Chondrocyte (in vitro differentiated cells): ENCODE measurements around the gene DCST1. TPM values are rescaled to one million over a fixed set of nuclear protein-coding genes. Genes with fewer than 3 reads are reported as not detected.

Experiments used
- DNase-seq: peaks from one replicate; pipeline ENCODE4 v3.0.0; 2021; ENCODE audit warnings: mixed read lengths, low spot score
- H3K27ac Mint-ChIP-seq: one replicate; pipeline ENCODE4 v1.8.0; 2021; ENCODE audit warnings: mild to moderate bottlenecking, moderate library complexity, mixed read lengths; ENCODE audit not compliant: unreplicated experiment
- H3K27me3 Mint-ChIP-seq: 2 replicates; pipeline ENCODE4 v1.8.0; 2021; ENCODE audit warnings: low read depth, mixed read lengths
- H3K36me3 Mint-ChIP-seq: 2 replicates; pipeline ENCODE4 v1.8.0; 2021; ENCODE audit warnings: low read depth, mixed read lengths
- H3K4me1 Mint-ChIP-seq: 2 replicates; pipeline ENCODE4 v1.8.0; 2021; ENCODE audit warnings: low read depth, mild to moderate bottlenecking, mixed read lengths
- H3K4me3 Mint-ChIP-seq: one replicate; pipeline ENCODE4 v1.8.0; 2021; ENCODE audit warnings: mild to moderate bottlenecking, moderate library complexity, mixed read lengths; ENCODE audit not compliant: unreplicated experiment
- H3K9me3 Mint-ChIP-seq: 2 replicates; pipeline ENCODE4 v1.8.0; 2021; ENCODE audit warnings: low read depth, mixed read lengths
- total RNA-seq: library from RNA; stranded (reverse); gene quantifications from 3 replicates; pipeline ENCODE4 v1.2.1, GENCODE V29; 2021
- TF ChIP-seq, protein P1 (sequence below): fragments of 200-600 bp; sonication (generic); IDR thresholded peaks from 2 replicates; pipeline ENCODE4 v1.5.0; 2021; ENCODE audit warnings: antibody characterized with exemption, mild to moderate bottlenecking, moderate library complexity

DCST1 gene
- total RNA-seq, 1 donor from 2014 or later = not detected

DNA sequence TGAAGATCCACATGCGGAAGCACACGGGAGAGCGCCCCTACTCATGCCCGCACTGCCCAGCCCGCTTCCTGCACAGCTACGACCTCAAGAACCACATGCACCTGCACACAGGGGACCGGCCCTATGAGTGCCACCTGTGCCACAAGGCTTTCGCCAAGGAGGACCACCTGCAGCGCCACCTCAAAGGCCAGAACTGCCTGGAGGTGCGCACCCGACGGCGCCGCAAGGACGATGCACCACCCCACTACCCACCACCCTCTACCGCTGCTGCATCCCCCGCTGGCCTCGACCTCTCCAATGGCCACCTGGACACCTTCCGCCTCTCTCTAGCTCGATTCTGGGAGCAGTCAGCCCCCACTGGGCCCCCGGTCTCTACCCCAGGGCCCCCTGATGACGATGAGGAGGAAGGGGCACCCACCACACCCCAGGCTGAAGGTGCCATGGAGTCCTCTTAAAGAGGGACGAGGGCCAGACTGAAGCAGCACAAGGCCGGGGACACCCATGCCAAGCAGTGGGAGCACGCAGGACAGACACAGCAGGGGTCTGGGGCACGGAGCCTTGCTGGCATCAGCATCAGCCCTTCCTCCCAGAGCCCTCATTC lies 17.3 kb upstream of the DCST1 start:
- peaks cover 15% of the 10 kb centered on the region for H3K4me1 Mint-ChIP-seq
- no peaks in the 10 kb centered on the region for H3K27me3 Mint-ChIP-seq
- H3K4me3 Mint-ChIP-seq = no peak overlapping the region
- TF ChIP-seq, protein P1, sequence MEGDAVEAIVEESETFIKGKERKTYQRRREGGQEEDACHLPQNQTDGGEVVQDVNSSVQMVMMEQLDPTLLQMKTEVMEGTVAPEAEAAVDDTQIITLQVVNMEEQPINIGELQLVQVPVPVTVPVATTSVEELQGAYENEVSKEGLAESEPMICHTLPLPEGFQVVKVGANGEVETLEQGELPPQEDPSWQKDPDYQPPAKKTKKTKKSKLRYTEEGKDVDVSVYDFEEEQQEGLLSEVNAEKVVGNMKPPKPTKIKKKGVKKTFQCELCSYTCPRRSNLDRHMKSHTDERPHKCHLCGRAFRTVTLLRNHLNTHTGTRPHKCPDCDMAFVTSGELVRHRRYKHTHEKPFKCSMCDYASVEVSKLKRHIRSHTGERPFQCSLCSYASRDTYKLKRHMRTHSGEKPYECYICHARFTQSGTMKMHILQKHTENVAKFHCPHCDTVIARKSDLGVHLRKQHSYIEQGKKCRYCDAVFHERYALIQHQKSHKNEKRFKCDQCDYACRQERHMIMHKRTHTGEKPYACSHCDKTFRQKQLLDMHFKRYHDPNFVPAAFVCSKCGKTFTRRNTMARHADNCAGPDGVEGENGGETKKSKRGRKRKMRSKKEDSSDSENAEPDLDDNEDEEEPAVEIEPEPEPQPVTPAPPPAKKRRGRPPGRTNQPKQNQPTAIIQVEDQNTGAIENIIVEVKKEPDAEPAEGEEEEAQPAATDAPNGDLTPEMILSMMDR = no peak
- no peak for DNase-seq
- H3K27ac Mint-ChIP-seq = peak overlapping the region; percentile 22
- H3K36me3 Mint-ChIP-seq = peaks cover 3% of the 10 kb centered on the region
- no peaks in the 10 kb centered on the region for H3K9me3 Mint-ChIP-seq

DNA sequence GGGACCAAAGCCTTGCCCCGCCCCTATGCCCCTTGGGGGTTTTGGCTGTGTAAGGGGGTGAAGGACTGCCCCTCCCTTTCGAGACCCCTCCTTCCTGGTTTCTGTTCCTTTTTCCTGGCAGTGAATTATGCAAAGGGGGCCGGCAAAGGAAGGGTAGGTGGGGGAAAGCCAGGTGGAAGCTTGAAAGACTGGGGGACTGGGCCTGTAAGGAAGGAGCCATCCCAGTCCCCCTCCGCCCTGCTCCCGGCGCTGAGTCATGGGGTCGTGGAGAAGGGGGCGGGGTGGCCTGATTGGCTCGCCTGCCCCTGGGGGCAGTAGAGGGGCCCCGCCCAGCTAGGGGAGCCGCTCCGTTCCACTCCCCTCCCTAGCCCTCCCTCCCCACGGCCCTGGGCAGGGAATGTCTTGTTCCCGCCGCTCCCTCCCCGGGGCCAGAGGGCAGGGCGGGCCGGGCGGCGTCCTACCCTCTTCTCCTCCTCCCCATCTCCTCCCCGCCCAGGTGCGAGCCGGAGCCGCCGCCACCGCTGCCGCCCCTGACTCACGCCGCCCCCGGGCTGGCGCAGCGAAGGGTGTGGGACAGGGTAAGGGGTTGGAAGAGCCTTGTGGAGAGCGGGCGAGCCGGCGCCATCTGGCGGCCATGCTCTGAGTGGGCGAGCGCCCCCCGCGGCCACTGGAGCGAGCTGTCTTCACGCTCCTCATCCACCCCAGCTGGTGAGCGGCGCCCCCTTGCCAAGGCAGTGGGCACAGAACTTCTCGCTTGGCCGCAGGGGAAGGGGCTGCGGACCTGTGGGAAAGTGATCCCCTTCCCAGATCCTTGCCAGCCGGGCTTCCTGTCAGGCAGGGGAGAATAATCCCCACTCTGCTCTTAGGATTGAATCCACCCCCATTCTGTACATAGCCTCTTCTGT lies 16.3 kb upstream of the DCST1 start:
- peak overlapping the region; percentile 56 for H3K4me3 Mint-ChIP-seq

DNA sequence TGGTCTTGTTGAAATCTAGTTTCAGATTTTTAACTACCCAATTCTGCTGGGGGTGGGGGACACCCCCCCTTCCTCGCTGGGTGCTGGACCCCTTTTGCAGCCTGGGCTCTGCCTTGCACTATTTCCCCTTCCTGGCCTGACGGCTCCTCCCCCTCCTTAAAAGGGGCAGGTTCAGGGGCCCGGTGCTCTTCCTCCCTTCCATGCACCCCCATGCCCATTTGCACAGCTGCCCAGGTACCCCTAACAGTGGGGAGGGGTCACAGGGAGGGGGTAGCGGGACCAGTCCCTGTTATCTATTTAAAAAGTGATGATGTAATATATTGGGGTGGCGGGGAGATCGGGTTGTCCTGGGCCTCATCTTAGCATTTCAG lies 15.7 kb upstream of the DCST1 start:
- Mint-ChIP-seq H3K27ac (peak overlapping the region; percentile 36), H3K4me3 (peak overlapping the region; percentile 56), H3K27me3 (no peaks in the 10 kb centered on the region), H3K4me1 (peaks cover 19% of the 10 kb centered on the region), H3K9me3 (no peaks in the 10 kb centered on the region), H3K36me3 (peaks cover 3% of the 10 kb centered on the region)
- TF ChIP-seq, protein P1 = peak; percentile 43
- no peak for DNase-seq

More for the DNA sequence above, 16.3 kb upstream of the DCST1 start:
- Mint-ChIP-seq H3K27ac (peak overlapping the region; percentile 69), H3K27me3 (no peaks in the 10 kb centered on the region), H3K4me1 (peaks cover 18% of the 10 kb centered on the region), H3K36me3 (peaks cover 3% of the 10 kb centered on the region), H3K9me3 (no peaks in the 10 kb centered on the region)
- no peak for DNase-seq
- TF ChIP-seq, protein P1 = peak; percentile 100

DNA sequence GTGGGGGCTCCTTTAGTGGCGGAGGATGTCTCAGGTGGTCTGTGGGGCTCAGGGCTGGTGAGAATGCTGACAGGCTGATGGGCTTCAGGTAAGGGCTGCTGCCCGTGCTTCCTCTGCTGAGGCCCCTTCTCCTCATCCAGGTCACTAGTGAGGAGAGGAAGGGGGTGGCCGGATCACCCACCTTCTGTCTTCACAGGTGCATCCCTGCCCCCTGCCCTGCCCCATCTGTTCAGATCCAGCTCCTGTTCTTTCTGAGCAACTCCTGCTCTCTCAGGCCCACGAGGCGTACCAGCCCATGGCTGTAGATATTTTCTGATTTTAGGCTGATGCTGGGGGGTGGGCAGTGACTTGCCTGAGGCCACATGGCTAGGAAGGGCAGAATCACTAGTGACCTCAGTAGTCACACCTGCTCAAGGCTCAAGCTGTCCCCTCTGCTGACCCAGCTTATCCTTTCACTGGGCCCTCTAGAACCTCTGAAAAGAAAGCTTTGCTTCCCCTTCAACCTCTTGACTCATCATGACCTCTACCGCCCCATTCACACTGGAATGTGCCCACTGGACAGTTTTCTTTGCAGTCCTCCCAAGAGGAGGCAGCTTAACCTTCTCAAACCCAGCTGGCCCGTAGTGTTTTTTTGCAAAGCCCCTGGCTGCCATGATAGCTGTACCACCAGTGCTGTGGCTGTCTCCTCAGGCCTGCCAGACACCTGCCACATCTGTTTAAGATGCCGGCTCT lies 14.8 kb upstream of the DCST1 start:
- no peaks in the 10 kb centered on the region for H3K27me3 Mint-ChIP-seq
- H3K4me3 Mint-ChIP-seq = no peak overlapping the region
- no peak overlapping the region for H3K27ac Mint-ChIP-seq
- H3K9me3 Mint-ChIP-seq = no peaks in the 10 kb centered on the region
- DNase-seq = no peak
- TF ChIP-seq, protein P1 = no peak
- peaks cover 3% of the 10 kb centered on the region for H3K36me3 Mint-ChIP-seq
- H3K4me1 Mint-ChIP-seq = peaks cover 19% of the 10 kb centered on the region
